ENCODE results near the gene KAZN. TPM values are rescaled to one million over a fixed set of nuclear protein-coding genes. Genes with fewer than 3 reads are reported as not detected.

Gene KAZN
- total RNA-seq, 8 experiments from 2014 or later: 16.9 to 31.4 (median 21.4) TPM

- in situ Hi-C loops (cut with MboI; ENCODE audit: low pct_unique_long_range_greater_than_20kb in 2 of 9, low sequenced_read_pairs in 9 of 9, unreplicated experiment in 9 of 9): loop anchor here in 1 of 9 experiments (25.0 kb wide), 1 partner anchor 209 kb away; no protein-coding TSS in a partner anchor
- Histone ChIP-seq H3K4me3 (no peak overlapping the region), H3K4me1 (replicated peaks in 1 of 2) (peaks cover 7 to 11% of the 10 kb centered on the region in 2 donors), H3K27ac (no peak overlapping the region)
- no peak for ATAC-seq (replicated peaks in 6 of 8)
- WGBS, 10 experiments: 62 to 100% (median 88%) methylated on average over 2 to 4 of the region's 4 CpGs; no CpG with 5 or more reads in 2 of the 10 experiments
Observed at GRCh38 chr1:14827870-14828269, 229.4 kb downstream of the KAZN start.

GRCh38 chr1:14828665-14829064 lies 230.2 kb downstream of the KAZN start:
- in situ Hi-C loops (cut with MboI; ENCODE audit: low pct_unique_long_range_greater_than_20kb in 2 of 9, low sequenced_read_pairs in 9 of 9, unreplicated experiment in 9 of 9): loop anchor here in 1 of 9 experiments (25.0 kb wide), 1 partner anchor 209 kb away; no protein-coding TSS in a partner anchor
- WGBS, 10 experiments: 41 to 100% (median 71%) methylated on average over 1 to 4 of the region's 4 CpGs; no CpG with 5 or more reads in 1 of the 10 experiments
- no peak for ATAC-seq (replicated peaks in 6 of 8)
- peaks cover 7 to 18% of the 10 kb centered on the region in 2 donors for H3K4me1 ChIP-seq (replicated peaks in 1 of 2)
- H3K4me3 ChIP-seq: no peak overlapping the region
- H3K27ac ChIP-seq: no peak overlapping the region

- 92 to 100% (median 100%) methylated on average over 2 of the region's 5 CpGs; no CpG with 5 or more reads in 7 of the 10 experiments for WGBS, 10 experiments
- Histone ChIP-seq H3K27ac (no peak overlapping the region), H3K4me1 (replicated peaks in 1 of 2) (peaks cover 0 to 11% of the 10 kb centered on the region in 2 donors), H3K4me3 (no peak overlapping the region)
- in situ Hi-C loops (cut with MboI; ENCODE audit: low pct_unique_long_range_greater_than_20kb in 2 of 9, low sequenced_read_pairs in 9 of 9, unreplicated experiment in 9 of 9): loop anchor here in 1 of 9 experiments (25.0 kb wide), 1 partner anchor 202 kb away; no protein-coding TSS in a partner anchor
- peak in 2 of 8 experiments; percentile 27 to 36 for ATAC-seq (replicated peaks in 6 of 8)
Observed at GRCh38 chr1:14835725-14836124, 237.2 kb downstream of the KAZN start.

GRCh38 chr1:14836426-14837140 lies 238.1 kb downstream of the KAZN start:
- H3K4me3 ChIP-seq: no peak overlapping the region
- 67 to 100% (median 92%) methylated on average over 3 to 10 of the region's 10 CpGs for WGBS, 10 experiments
- in situ Hi-C loops (cut with MboI; ENCODE audit: low pct_unique_long_range_greater_than_20kb in 2 of 9, low sequenced_read_pairs in 9 of 9, unreplicated experiment in 9 of 9): loop anchor here in 1 of 9 experiments (25.0 kb wide), 1 partner anchor 201 kb away; no protein-coding TSS in a partner anchor
- H3K27ac ChIP-seq: no peak overlapping the region
- no peak for ATAC-seq (replicated peaks in 6 of 8)
- peaks cover 0 to 11% of the 10 kb centered on the region in 2 donors for H3K4me1 ChIP-seq (replicated peaks in 1 of 2)

- 40 to 100% (median 91%) methylated on average over 1 to 7 of the region's 7 CpGs; no CpG with 5 or more reads in 2 of the 10 experiments for WGBS, 10 experiments
- Histone ChIP-seq H3K4me1 (replicated peaks in 1 of 2) (no peaks in the 10 kb centered on the region), H3K4me3 (no peak overlapping the region), H3K27ac (no peak overlapping the region)
- ATAC-seq (replicated peaks in 6 of 8): no peak
- in situ Hi-C loops (cut with MboI; ENCODE audit: low pct_unique_long_range_greater_than_20kb in 2 of 9, low sequenced_read_pairs in 9 of 9, unreplicated experiment in 9 of 9): loop anchor here in 1 of 9 experiments (25.0 kb wide), 1 partner anchor 197 kb away; no protein-coding TSS in a partner anchor
Observed at GRCh38 chr1:14840374-14840773, 241.9 kb downstream of the KAZN start.

- ATAC-seq (replicated peaks in 6 of 8): no peak
- 0 to 100% (median 93%) methylated on average over 1 to 2 of the region's 2 CpGs; no CpG with 5 or more reads in 2 of the 10 experiments for WGBS, 10 experiments
Observed at GRCh38 chr1:14841456-14841855, 243.0 kb downstream of the KAZN start.

GRCh38 chr1:14841951-14842350 lies 243.5 kb downstream of the KAZN start:
- in situ Hi-C loops (cut with MboI; ENCODE audit: low pct_unique_long_range_greater_than_20kb in 2 of 9, low sequenced_read_pairs in 9 of 9, unreplicated experiment in 9 of 9): loop anchor here in 1 of 9 experiments (25.0 kb wide), 1 partner anchor 195 kb away; no protein-coding TSS in a partner anchor
- no peak overlapping the region for H3K27ac ChIP-seq
- no peak for ATAC-seq (replicated peaks in 6 of 8)
- no peak overlapping the region for H3K4me3 ChIP-seq
- no peaks in the 10 kb centered on the region for H3K4me1 ChIP-seq (replicated peaks in 1 of 2)

More at GRCh38 chr1:14841456-14841855, 243.0 kb downstream of the KAZN start:
- Histone ChIP-seq H3K4me3 (no peak overlapping the region), H3K4me1 (replicated peaks in 1 of 2) (no peaks in the 10 kb centered on the region), H3K27ac (no peak overlapping the region)
- in situ Hi-C loops (cut with MboI; ENCODE audit: low pct_unique_long_range_greater_than_20kb in 2 of 9, low sequenced_read_pairs in 9 of 9, unreplicated experiment in 9 of 9): loop anchor here in 1 of 9 experiments (25.0 kb wide), 1 partner anchor 196 kb away; no protein-coding TSS in a partner anchor

GRCh38 chr1:14842361-14842760 lies 243.9 kb downstream of the KAZN start:
- Histone ChIP-seq H3K4me3 (no peak overlapping the region), H3K27ac (no peak overlapping the region), H3K4me1 (replicated peaks in 1 of 2) (peaks cover 0 to 3% of the 10 kb centered on the region in 2 donors)
- WGBS, 10 experiments: 53 to 100% (median 95%) methylated on average over 1 to 4 of the region's 4 CpGs; no CpG with 5 or more reads in 1 of the 10 experiments
- in situ Hi-C loops (cut with MboI; ENCODE audit: low pct_unique_long_range_greater_than_20kb in 2 of 9, low sequenced_read_pairs in 9 of 9, unreplicated experiment in 9 of 9): loop anchor here in 1 of 9 experiments (25.0 kb wide), 1 partner anchor 195 kb away; no protein-coding TSS in a partner anchor
- ATAC-seq (replicated peaks in 6 of 8): no peak

GRCh38 chr1:14842891-14843290 lies 244.4 kb downstream of the KAZN start:
- ATAC-seq (replicated peaks in 6 of 8): peak in 2 of 8 experiments; percentile 65 to 88
- in situ Hi-C loops (cut with MboI; ENCODE audit: low pct_unique_long_range_greater_than_20kb in 2 of 9, low sequenced_read_pairs in 9 of 9, unreplicated experiment in 9 of 9): loop anchor here in 1 of 9 experiments (25.0 kb wide), 1 partner anchor 194 kb away; no protein-coding TSS in a partner anchor
- Histone ChIP-seq H3K4me3 (no peak overlapping the region), H3K4me1 (replicated peaks in 1 of 2) (peaks cover 0 to 3% of the 10 kb centered on the region in 2 donors), H3K27ac (no peak overlapping the region)
- 0 to 100% (median 83%) methylated on average over 1 to 2 of the region's 2 CpGs; no CpG with 5 or more reads in 1 of the 10 experiments for WGBS, 10 experiments

GRCh38 chr1:14843525-14843924 lies 245.0 kb downstream of the KAZN start:
- in situ Hi-C loops (cut with MboI; ENCODE audit: low pct_unique_long_range_greater_than_20kb in 2 of 9, low sequenced_read_pairs in 9 of 9, unreplicated experiment in 9 of 9): loop anchor here in 1 of 9 experiments (25.0 kb wide), 1 partner anchor 194 kb away; no protein-coding TSS in a partner anchor
- 17 to 100% (median 87%) methylated on average over 1 to 6 of the region's 6 CpGs; no CpG with 5 or more reads in 1 of the 10 experiments for WGBS, 10 experiments
- Histone ChIP-seq H3K4me3 (no peak overlapping the region), H3K27ac (no peak overlapping the region), H3K4me1 (replicated peaks in 1 of 2) (peaks cover under 1 to 6% of the 10 kb centered on the region in 2 donors)
- ATAC-seq (replicated peaks in 6 of 8): peak in 3 of 8 experiments; percentile 39 to 71 (median 50)

GRCh38 chr1:14844356-14844755 lies 245.9 kb downstream of the KAZN start:
- ATAC-seq (replicated peaks in 6 of 8): peak in 2 of 8 experiments; percentile 9 to 16
- Histone ChIP-seq H3K4me1 (replicated peaks in 1 of 2) (peaks cover 9 to 14% of the 10 kb centered on the region in 2 donors), H3K4me3 (no peak overlapping the region), H3K27ac (no peak overlapping the region)
- in situ Hi-C loops (cut with MboI; ENCODE audit: low pct_unique_long_range_greater_than_20kb in 2 of 9, low sequenced_read_pairs in 9 of 9, unreplicated experiment in 9 of 9): loop anchor here in 1 of 9 experiments (25.0 kb wide), 1 partner anchor 193 kb away; no protein-coding TSS in a partner anchor
- WGBS, 10 experiments: 17 to 100% (median 87%) methylated on average over 1 to 2 of the region's 2 CpGs; no CpG with 5 or more reads in 2 of the 10 experiments

GRCh38 chr1:14844923-14845617 lies 246.6 kb downstream of the KAZN start:
- in situ Hi-C loops (cut with MboI; ENCODE audit: low pct_unique_long_range_greater_than_20kb in 2 of 9, low sequenced_read_pairs in 9 of 9, unreplicated experiment in 9 of 9): loop anchor here in 1 of 9 experiments (25.0 kb wide), 1 partner anchor 192 kb away; no protein-coding TSS in a partner anchor

More at GRCh38 chr1:14844923-14845617, 246.6 kb downstream of the KAZN start:
- 28 to 100% (median 85%) methylated on average over 1 to 2 of the region's 2 CpGs for WGBS, 10 experiments
- no peak for ATAC-seq (replicated peaks in 6 of 8)
- H3K27ac ChIP-seq: no peak overlapping the region
- H3K4me1 ChIP-seq (replicated peaks in 1 of 2): peaks cover 14 to 21% of the 10 kb centered on the region in 2 donors
- H3K4me3 ChIP-seq: no peak overlapping the region
